HEK293 (cell line): ENCODE measurements around the gene ATP8B4.

ENCODE experiments used
- CTCF ChIA-PET: fragments of 350-600 bp; formaldehyde crosslinking; extraction: SDS; loops from one replicate; lab custom pipeline; 2021; ENCODE audit warnings: antibody characterized with exemption; lab: Yijun Ruan, JAX
- POLR2A ChIA-PET: fragments of 300-600 bp; formaldehyde crosslinking; extraction: SDS; loops from one replicate; lab custom pipeline; 2020; ENCODE audit warnings: antibody characterized with exemption, inconsistent platforms; lab: Yijun Ruan, JAX
- H3K27ac ChIP-seq: fragments of 200-500 bp; sonication (Bioruptor generic); 2 replicates; pipeline ENCODE4 v1.5.1; 2014; ENCODE audit warnings: low read depth, low read length, control low read depth, inconsistent platforms; ENCODE audit errors: extremely low read depth
- H3K36me3 ChIP-seq, 2 experiments: fragments of 200-500 bp in 1 of 2; sonication (Bioruptor generic) in 1 of 2; 1 replicate in 1 of 2; 2 replicates in 1 of 2; pipeline ENCODE4 v1.5.1; 2014 to 2017; ENCODE audit warnings: inconsistent platforms in 2 of 2, low read length in 2 of 2; ENCODE audit not compliant: control insufficient read depth in 2 of 2, insufficient read depth in 1 of 2
- H3K4me1 ChIP-seq: fragments of 200-500 bp; sonication (Bioruptor generic); 2 replicates; pipeline ENCODE4 v1.5.1; 2014; ENCODE audit warnings: mild to moderate bottlenecking, low read length, inconsistent platforms; ENCODE audit not compliant: control insufficient read depth, insufficient read depth
- H3K4me3 ChIP-seq: 2 replicates; pipeline ENCODE4 v1.5.1; 2011; ENCODE audit warnings: low read depth, mild to moderate bottlenecking, control low read depth, low read length, moderate library complexity
- H3K9me3 ChIP-seq: fragments of 200-500 bp; sonication (Bioruptor generic); 2 replicates; pipeline ENCODE4 v1.5.1; 2014; ENCODE audit warnings: low read depth, low read length, inconsistent platforms; ENCODE audit not compliant: control insufficient read depth, insufficient read depth
- BCL11A ChIP-seq: fragments of 450-650 bp; formaldehyde crosslinking; IDR thresholded peaks from 2 replicates; pipeline ENCODE4 v1.5.1; 2016; ENCODE audit warnings: low read depth, missing biosample characterization, missing genetic modification characterization
- EGR2 ChIP-seq: fragments of 450-650 bp; formaldehyde crosslinking; IDR thresholded peaks from 2 replicates; pipeline ENCODE4 v1.5.1; 2016; ENCODE audit warnings: low read depth, missing biosample characterization, missing genetic modification characterization
- KLF8 ChIP-seq: fragments of 450-650 bp; formaldehyde crosslinking; IDR thresholded peaks from 2 replicates; pipeline ENCODE4 v1.5.1; 2016; ENCODE audit warnings: missing biosample characterization, missing genetic modification characterization
- ZFP37 ChIP-seq: fragments of 450-650 bp; formaldehyde crosslinking; IDR thresholded peaks from 2 replicates; pipeline ENCODE4 v1.5.1; 2016; ENCODE audit warnings: missing biosample characterization, missing genetic modification characterization
- ZNF114 ChIP-seq: fragments of 450-650 bp; formaldehyde crosslinking; IDR thresholded peaks from 2 replicates; pipeline ENCODE4 v1.5.0; 2017; ENCODE audit warnings: missing biosample characterization, missing genetic modification characterization
- ZNF133 ChIP-seq: fragments of 450-650 bp; formaldehyde crosslinking; IDR thresholded peaks from 2 replicates; pipeline ENCODE4 v1.5.1; 2016; ENCODE audit warnings: missing biosample characterization, missing genetic modification characterization
- ZNF146 ChIP-seq: fragments of 450-650 bp; formaldehyde crosslinking; IDR thresholded peaks from 2 replicates; pipeline ENCODE4 v1.5.1; 2016; ENCODE audit warnings: missing biosample characterization, missing genetic modification characterization
- ZNF174 ChIP-seq: fragments of 450-650 bp; formaldehyde crosslinking; IDR thresholded peaks from 2 replicates; pipeline ENCODE4 v1.5.0; 2017; ENCODE audit warnings: missing biosample characterization, mild to moderate bottlenecking, missing genetic modification characterization
- ZNF274 ChIP-seq, 2 experiments: fragments of 200-500 bp in 1 of 2; fragments of 450-650 bp in 1 of 2; sonication (Bioruptor generic) in 1 of 2; formaldehyde crosslinking in 1 of 2; IDR thresholded peaks; 2 replicates each; pipeline versions ENCODE4 v1.5.1 to v1.6.1; 2014 to 2016; ENCODE audit warnings: borderline replicate concordance in 1 of 2, inconsistent platforms in 1 of 2, low read length in 1 of 2, missing biosample characterization in 1 of 2, missing genetic modification characterization in 1 of 2
- ZNF391 ChIP-seq: fragments of 450-650 bp; formaldehyde crosslinking; IDR thresholded peaks from 2 replicates; pipeline ENCODE4 v1.5.1; 2016; ENCODE audit warnings: low read depth, missing biosample characterization, missing genetic modification characterization, borderline replicate concordance
- ZNF654 ChIP-seq: fragments of 450-650 bp; formaldehyde crosslinking; IDR thresholded peaks from 2 replicates; pipeline ENCODE4 v1.5.1; 2016; ENCODE audit warnings: low read depth, missing biosample characterization, missing genetic modification characterization
- ZNF792 ChIP-seq: fragments of 450-650 bp; formaldehyde crosslinking; IDR thresholded peaks from 2 replicates; pipeline ENCODE4 v1.5.1; 2016; ENCODE audit warnings: missing biosample characterization, missing genetic modification characterization
- TF ChIP-seq, protein P1 (sequence below): fragments of 450-650 bp; formaldehyde crosslinking; IDR thresholded peaks from 2 replicates; pipeline ENCODE4 v1.5.1; 2016; ENCODE audit warnings: missing biosample characterization, missing genetic modification characterization, borderline replicate concordance
- TF ChIP-seq, protein P2 (sequence below): fragments of 450-650 bp; formaldehyde crosslinking; IDR thresholded peaks from 2 replicates; pipeline ENCODE4 v1.5.1; 2016; ENCODE audit warnings: missing biosample characterization, missing genetic modification characterization
- TF ChIP-seq, protein P3 (sequence below): fragments of 450-650 bp; formaldehyde crosslinking; IDR thresholded peaks from 2 replicates; pipeline ENCODE4 v1.5.1; 2017; ENCODE audit warnings: missing biosample characterization, missing genetic modification characterization
- TF ChIP-seq, protein P4 (sequence below): fragments of 450-650 bp; formaldehyde crosslinking; IDR thresholded peaks from 2 replicates; pipeline ENCODE4 v1.5.1; 2016; ENCODE audit warnings: missing biosample characterization, missing genetic modification characterization
- TF ChIP-seq, protein P5 (sequence below): fragments of 450-650 bp; formaldehyde crosslinking; IDR thresholded peaks from 2 replicates; pipeline ENCODE4; 2016; ENCODE audit warnings: missing biosample characterization, missing genetic modification characterization

ATP8B4 gene

DNA sequence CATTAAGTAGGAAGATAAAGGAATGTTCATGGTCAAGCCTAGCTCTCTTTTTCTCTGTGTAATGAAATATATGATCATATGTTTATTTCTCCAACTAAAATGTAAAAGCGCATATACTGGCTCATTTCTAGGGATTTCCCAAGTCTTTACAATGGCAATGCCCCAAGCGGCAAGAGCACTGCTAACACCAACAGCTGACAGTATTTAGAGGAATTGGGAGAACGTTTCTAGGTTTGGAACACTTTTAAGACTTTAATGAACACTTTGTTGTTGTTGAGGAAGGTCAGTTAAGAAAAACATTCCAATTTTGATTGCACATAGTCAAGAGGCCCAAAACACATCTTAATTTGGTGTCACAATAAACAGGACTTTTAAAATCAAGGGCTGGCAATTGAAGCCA, 132.7 kb downstream of the ATP8B4 start:
- Histone ChIP-seq H3K4me1 (no peaks in the 10 kb centered on the region), H3K36me3 (no peaks in the 10 kb centered on the region), H3K4me3 (no peak overlapping the region), H3K27ac (no peak overlapping the region), H3K9me3 (no peaks in the 10 kb centered on the region)
- CTCF ChIA-PET, result no interaction called here
- TF ChIP-seq ZNF174 (no peak), ZNF133 (tag by site-specific recombination) (no peak), BCL11A (tag by site-specific recombination) (no peak), ZNF654 (tag by site-specific recombination) (no peak), ZNF792 (tag by site-specific recombination) (no peak)
- TF ChIP-seq, protein P1, sequence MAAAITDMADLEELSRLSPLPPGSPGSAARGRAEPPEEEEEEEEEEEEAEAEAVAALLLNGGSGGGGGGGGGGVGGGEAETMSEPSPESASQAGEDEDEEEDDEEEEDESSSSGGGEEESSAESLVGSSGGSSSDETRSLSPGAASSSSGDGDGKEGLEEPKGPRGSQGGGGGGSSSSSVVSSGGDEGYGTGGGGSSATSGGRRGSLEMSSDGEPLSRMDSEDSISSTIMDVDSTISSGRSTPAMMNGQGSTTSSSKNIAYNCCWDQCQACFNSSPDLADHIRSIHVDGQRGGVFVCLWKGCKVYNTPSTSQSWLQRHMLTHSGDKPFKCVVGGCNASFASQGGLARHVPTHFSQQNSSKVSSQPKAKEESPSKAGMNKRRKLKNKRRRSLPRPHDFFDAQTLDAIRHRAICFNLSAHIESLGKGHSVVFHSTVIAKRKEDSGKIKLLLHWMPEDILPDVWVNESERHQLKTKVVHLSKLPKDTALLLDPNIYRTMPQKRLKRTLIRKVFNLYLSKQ (tag by site-specific recombination), result no peak
- TF ChIP-seq, protein P2, sequence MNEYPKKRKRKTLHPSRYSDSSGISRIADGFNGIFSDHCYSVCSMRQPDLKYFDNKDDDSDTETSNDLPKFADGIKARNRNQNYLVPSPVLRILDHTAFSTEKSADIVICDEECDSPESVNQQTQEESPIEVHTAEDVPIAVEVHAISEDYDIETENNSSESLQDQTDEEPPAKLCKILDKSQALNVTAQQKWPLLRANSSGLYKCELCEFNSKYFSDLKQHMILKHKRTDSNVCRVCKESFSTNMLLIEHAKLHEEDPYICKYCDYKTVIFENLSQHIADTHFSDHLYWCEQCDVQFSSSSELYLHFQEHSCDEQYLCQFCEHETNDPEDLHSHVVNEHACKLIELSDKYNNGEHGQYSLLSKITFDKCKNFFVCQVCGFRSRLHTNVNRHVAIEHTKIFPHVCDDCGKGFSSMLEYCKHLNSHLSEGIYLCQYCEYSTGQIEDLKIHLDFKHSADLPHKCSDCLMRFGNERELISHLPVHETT (tag by site-specific recombination), result no peak
- POLR2A ChIA-PET, result no interaction called here

DNA sequence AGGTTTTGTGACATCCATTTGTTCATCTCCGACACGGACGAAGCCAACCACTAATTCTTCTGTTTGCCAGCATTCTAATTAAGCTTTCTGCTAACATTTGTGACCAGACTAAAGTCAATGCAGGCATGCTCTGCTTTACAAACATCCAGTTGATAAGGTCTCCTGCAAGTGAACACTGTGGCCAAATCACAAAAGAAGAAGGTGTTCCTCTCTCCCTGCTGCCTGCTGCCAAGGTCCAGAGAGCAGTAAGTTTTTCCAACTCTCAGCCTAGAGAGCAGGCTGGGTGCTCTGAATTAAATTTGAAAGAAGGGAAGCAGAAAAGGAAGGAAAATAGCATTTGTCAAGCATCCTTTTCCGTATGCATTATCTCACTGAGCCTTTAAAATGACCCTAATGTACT, 133.6 kb downstream of the ATP8B4 start:
- Histone ChIP-seq H3K27ac (no peak overlapping the region), H3K36me3 (no peaks in the 10 kb centered on the region), H3K4me3 (no peak overlapping the region), H3K4me1 (no peaks in the 10 kb centered on the region), H3K9me3 (no peaks in the 10 kb centered on the region)
- no peak for TF ChIP-seq ZNF146 (tag by site-specific recombination)
- TF ChIP-seq, protein P3, sequence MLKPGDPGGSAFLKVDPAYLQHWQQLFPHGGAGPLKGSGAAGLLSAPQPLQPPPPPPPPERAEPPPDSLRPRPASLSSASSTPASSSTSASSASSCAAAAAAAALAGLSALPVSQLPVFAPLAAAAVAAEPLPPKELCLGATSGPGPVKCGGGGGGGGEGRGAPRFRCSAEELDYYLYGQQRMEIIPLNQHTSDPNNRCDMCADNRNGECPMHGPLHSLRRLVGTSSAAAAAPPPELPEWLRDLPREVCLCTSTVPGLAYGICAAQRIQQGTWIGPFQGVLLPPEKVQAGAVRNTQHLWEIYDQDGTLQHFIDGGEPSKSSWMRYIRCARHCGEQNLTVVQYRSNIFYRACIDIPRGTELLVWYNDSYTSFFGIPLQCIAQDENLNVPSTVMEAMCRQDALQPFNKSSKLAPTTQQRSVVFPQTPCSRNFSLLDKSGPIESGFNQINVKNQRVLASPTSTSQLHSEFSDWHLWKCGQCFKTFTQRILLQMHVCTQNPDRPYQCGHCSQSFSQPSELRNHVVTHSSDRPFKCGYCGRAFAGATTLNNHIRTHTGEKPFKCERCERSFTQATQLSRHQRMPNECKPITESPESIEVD (tag by site-specific recombination), result no peak
- TF ChIP-seq ZNF274 (IDR thresholded peaks at IDR 0.05; ENCODE audit: low read length), result no peak
- no peak for TF ChIP-seq ZNF274 (tag by site-specific recombination; IDR thresholded peaks at IDR 0.05; ENCODE audit: borderline replicate concordance)
- no peak for TF ChIP-seq KLF8
- no peak for TF ChIP-seq ZNF391 (tag by site-specific recombination)
- TF ChIP-seq BCL11A (tag by site-specific recombination), result no peak
- TF ChIP-seq, protein P4, sequence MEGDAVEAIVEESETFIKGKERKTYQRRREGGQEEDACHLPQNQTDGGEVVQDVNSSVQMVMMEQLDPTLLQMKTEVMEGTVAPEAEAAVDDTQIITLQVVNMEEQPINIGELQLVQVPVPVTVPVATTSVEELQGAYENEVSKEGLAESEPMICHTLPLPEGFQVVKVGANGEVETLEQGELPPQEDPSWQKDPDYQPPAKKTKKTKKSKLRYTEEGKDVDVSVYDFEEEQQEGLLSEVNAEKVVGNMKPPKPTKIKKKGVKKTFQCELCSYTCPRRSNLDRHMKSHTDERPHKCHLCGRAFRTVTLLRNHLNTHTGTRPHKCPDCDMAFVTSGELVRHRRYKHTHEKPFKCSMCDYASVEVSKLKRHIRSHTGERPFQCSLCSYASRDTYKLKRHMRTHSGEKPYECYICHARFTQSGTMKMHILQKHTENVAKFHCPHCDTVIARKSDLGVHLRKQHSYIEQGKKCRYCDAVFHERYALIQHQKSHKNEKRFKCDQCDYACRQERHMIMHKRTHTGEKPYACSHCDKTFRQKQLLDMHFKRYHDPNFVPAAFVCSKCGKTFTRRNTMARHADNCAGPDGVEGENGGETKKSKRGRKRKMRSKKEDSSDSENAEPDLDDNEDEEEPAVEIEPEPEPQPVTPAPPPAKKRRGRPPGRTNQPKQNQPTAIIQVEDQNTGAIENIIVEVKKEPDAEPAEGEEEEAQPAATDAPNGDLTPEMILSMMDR (tag by site-specific recombination), result no peak
- TF ChIP-seq, protein P5, sequence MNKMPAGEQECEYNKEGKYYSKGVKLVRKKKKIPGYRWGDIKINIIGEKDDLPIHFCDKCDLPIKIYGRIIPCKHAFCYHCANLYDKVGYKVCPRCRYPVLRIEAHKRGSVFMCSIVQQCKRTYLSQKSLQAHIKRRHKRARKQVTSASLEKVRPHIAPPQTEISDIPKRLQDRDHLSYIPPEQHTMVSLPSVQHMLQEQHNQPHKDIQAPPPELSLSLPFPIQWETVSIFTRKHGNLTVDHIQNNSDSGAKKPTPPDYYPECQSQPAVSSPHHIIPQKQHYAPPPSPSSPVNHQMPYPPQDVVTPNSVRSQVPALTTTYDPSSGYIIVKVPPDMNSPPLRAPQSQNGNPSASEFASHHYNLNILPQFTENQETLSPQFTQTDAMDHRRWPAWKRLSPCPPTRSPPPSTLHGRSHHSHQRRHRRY (tag by site-specific recombination), result no peak
- TF ChIP-seq ZFP37 (tag by site-specific recombination), result no peak
- TF ChIP-seq ZNF114 (tag by site-specific recombination), result no peak
- TF ChIP-seq EGR2 (tag by site-specific recombination), result no peak
- ChIA-PET POLR2A (no interaction called here), CTCF (no interaction called here)
